Inferior parietal cortex (tissue), 1 donor: ENCODE results near the gene AK5.

Source experiments
- DNase-seq: peaks from one replicate; pipeline ENCODE4 v3.0.0-alpha.2; 2016; ENCODE audit errors: extremely low spot score

The AK5 gene

DNA sequence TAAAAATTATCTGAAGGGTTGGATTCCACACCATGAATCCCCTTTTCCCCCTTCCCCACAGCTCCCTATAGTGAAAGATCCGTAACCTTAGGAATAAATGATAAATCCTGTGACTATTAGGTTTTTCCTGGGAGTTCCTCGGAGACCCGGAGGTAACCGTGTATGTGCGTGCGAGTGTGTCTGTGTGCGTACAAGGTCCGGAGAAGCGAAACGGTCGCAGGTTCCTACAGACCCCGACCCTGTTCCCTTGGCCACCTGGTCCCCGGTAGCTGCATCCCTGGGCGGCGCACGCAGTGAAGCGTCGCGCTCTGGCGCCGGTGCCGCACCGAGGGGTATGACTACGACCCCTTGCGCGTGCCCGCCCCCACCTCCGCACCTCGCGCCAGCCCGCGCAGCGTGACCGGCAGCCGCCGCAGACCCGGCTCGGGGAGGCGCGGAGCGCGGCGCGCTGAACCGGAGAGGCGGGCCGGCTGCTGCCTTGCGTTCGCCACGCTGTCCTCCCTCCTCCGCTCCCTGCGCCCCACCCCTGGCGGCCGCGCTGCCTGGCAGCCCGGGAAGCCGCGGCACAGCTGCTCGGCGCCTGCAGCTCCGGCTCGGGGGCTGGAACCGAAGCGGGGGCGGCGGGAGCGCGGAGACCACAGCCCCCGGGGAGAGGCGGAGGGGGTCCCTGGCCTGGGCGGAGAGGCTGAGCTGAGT, at the start of gene AK5:
Gene AK5, plus strand, starts transcription at position 529 of the 696 bp plus-strand sequence. CDS start 295 bp downstream, outside the sequence.
- no peak for DNase-seq

DNA sequence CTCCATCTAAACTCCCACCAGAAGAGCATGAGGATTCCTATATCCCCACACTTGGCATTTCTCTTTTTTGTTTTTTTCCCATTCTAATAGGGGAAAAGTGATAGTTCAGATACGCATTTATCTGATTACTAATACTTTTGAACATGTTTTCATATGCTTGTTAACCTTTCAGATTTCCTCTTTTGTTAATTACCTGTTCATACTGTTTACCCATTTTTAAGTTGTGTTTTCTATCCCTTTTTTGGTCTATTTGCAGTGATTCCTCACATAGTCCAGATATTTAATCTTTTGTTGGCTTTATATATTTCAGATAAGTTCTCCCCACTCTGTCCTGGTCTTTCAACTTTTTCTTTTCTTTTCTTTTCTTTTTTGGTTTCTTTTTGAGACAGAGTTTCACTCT, 49.0 kb upstream of the AK5 start:
- DNase-seq, result no peak

GRCh38 chr1:77234096-77234495, 47.7 kb upstream of the AK5 start:
- DNase-seq, result no peak

DNA sequence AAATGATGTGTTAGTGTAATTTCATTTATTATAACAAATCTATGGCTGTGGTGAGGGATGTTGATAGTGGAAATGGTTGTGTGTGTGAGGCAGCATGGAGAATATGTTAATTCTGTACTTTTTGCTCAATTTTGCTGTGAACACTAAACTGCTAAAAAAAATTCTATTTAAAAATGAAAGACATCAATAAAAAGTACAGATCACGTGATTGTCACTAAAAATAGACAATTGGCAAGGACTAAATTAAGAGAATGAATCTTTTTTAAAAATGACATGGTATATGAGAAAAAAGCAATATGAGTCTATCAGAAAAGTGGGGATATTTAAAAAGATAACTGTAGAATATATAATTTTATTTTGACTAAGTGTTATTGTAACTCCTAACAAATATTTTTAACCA, 46.9 kb upstream of the AK5 start:
- no peak for DNase-seq

DNA sequence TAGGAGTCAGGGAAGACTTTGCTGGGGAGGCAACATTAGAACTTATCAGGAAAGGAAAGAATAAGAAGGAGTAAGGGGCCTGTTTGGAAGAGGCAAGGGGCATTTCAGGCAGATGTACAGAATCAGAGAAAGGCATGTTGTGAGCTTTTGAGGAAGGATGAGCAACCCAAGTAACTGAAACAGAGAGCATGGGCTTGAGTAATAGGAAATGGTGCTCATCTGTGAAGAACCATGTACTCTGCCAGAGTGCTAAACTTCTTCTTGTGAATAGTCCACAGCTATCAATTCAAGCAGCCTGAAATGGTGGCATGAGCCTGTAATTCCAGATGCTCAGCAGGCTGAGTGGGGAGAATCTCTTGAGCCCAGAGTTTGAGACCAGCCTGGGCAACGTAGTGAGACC, 43.4 kb upstream of the AK5 start:
- no peak for DNase-seq

- DNase-seq, result no peak
These were observed 42.5 kb upstream of the AK5 start for GRCh38 chr1:77239311-77239710.

- DNase-seq, result no peak
These were observed 36.0 kb upstream of the AK5 start for GRCh38 chr1:77245830-77246229.

DNA sequence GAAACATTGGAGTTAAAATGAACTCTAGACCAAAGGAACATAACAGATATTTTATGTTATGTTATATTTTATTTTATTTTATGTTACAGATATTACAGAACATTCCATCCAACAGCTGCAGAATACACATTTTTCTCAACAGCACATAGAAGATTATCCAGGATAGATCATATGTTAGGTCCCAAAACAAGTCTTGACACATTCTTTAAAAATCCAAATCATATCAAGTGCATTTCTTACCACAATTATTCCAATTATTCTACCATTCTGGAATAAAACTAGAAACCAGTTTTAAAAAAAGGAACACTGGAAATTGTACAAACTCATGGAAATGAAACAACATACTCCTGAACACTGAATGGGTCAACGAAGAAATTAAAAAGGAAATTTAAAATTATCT, 31.7 kb upstream of the AK5 start:
- DNase-seq, result no peak

GRCh38 chr1:77253211-77253610, 28.6 kb upstream of the AK5 start:
- no peak for DNase-seq

GRCh38 chr1:77263708-77264107, 18.1 kb upstream of the AK5 start:
- no peak for DNase-seq

DNA sequence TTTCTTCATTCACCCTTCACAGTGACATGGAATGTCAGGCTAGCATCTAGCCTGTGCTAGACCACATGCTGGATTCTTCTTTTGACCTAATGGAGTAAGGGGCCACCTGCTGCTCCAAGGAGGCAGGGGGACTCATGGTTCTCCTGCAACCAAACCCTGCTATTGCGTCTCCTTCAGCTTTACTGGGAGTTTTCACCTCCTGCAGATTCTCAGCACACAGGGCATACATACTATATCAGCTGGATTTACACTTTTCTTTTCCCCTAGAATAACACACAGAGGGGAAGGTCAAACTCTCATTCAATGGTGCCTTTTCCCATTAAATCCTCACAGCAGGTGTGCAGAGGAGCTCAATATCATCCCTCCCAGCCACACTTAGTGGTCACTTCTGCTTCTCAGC, 16.6 kb upstream of the AK5 start:
- DNase-seq, result no peak

GRCh38 chr1:77267035-77267434, 14.8 kb upstream of the AK5 start:
- no peak for DNase-seq

GRCh38 chr1:77271852-77272580, 9.8 kb upstream of the AK5 start:
- peak; percentile 1 for DNase-seq

DNA sequence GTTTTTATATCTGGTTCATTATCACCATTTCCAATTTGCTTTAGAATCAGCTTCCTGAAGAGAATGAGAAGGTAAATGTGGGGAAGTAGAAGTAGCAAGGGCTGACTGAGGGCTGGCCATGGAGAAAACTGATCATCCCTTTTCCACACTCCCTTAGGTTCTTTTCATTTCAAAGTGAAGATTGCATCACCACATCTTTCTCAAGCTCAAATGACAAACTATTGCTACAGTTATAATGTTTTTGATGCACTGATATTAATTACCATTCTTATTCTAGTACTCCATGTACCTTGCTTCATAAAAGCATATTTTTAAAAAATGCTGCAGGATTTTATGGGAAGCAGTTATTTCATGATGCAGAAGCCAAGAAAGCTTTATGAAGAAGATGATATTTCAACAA, 7.9 kb upstream of the AK5 start:
- DNase-seq, result no peak

DNA sequence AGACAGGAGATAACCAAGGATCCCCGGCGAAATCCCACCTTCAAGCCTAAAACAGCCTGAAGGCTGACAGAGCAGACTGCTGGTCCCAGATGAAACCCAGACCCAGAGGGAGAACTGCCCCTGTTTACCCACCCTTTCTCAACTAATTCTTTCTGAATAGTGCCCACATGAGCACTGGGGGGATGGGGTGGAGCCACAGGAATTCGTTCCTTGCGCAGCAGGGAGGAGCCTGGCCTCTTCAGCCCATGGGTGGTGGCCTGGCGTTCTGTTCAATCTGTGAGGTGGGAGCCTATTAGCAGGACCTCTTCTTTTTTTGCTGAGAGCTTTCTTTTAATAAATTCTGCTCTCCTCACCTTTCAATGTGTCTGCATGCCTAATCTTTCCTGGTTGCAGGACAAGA, 6.6 kb upstream of the AK5 start:
- DNase-seq, result no peak

- peak; percentile 36 for DNase-seq
These were observed 4.9 kb upstream of the AK5 start for GRCh38 chr1:77276941-77277340.

GRCh38 chr1:77279929-77280328, 1.9 kb upstream of the AK5 start:
- peak; percentile 15 for DNase-seq

GRCh38 chr1:77280962-77281361, 857 bp upstream of the AK5 start:
- no peak for DNase-seq

DNA sequence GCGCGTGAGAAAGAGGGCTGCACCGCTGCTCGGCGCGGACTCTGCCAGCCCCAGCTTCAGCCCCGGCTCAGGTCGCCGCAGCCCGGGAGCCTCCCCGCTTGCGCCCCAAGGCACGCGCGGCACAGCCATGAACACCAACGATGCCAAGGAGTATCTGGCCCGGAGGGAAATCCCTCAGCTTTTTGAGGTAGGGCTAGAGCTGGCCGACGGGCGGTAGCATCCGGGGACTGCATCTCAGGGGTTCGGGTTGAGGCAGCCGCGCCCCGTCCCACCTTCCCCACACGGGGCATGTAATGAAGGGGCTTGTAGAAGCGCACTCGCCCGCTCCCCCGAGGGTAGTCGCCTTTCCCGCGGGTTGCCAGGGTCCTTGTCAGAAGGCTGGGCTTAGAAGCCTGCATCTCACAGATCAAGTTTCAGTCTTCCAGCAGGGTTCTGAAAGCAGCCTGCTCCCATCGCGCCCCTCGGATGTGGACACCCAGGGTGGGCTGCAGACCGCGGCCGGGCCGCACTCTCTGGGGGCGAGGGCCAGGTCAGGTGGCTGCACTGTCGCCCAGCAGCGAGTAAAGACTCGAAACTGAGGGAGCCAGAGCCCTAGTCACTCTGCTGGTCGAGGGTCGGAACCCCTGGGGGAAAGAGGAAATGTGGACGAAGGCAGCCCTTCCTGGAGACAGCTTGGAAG, 507 bp downstream of the AK5 start:
- no peak for DNase-seq

- DNase-seq, result peak; percentile 42
These were observed 1.2 kb downstream of the AK5 start for GRCh38 chr1:77282866-77283539.

GRCh38 chr1:77283701-77284425, 2.0 kb downstream of the AK5 start:
- DNase-seq, result peak; percentile 48

DNA sequence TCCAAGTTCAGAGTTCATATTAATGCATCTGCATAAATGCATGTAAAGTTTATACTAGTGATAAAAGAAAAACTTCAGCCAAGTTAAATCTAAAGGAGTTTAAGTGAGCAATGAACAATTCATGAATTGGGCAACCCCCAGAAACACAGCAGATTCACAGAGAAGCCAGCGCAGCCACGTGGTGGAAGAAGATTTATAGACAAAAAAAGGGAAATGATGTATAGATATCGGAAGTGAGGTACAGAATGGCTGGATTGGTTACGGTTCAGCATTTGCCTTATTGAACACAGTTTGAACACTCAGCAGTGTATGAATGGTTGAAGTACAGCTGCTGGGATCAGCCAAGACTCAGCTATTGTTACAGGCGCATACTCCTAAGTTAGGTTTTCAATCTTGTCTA, 5.7 kb downstream of the AK5 start:
- no peak for DNase-seq
